H4 (cell line): ENCODE data around the gene TRIP10. TPM values are rescaled to one million over a fixed set of nuclear protein-coding genes. Genes with fewer than 3 reads are reported as not detected.
A peak's percentile ranks its signal among the peaks of the same experiment; 100 is the strongest.
"Not testable (repeated sequence)": the region's sequence is repeated elsewhere in the genome, so short reads cannot be mapped to it uniquely, and the experiment has no call there.

ENCODE experiments used
- DNase-seq: peaks from one replicate; pipeline ENCODE4 v3.0.0-alpha.2; 2015; ENCODE audit warnings: low spot score
- total RNA-seq: library from RNA; depleted of rRNA; stranded (reverse); fragments of >200 nt; shearing (Covaris generic); gene quantifications from 2 replicates; pipeline ENCODE4 v1.2.3, GENCODE V29; 2014

The TRIP10 gene
- total RNA-seq, 1 experiment from 2014 or later = 29.5 TPM

DNA sequence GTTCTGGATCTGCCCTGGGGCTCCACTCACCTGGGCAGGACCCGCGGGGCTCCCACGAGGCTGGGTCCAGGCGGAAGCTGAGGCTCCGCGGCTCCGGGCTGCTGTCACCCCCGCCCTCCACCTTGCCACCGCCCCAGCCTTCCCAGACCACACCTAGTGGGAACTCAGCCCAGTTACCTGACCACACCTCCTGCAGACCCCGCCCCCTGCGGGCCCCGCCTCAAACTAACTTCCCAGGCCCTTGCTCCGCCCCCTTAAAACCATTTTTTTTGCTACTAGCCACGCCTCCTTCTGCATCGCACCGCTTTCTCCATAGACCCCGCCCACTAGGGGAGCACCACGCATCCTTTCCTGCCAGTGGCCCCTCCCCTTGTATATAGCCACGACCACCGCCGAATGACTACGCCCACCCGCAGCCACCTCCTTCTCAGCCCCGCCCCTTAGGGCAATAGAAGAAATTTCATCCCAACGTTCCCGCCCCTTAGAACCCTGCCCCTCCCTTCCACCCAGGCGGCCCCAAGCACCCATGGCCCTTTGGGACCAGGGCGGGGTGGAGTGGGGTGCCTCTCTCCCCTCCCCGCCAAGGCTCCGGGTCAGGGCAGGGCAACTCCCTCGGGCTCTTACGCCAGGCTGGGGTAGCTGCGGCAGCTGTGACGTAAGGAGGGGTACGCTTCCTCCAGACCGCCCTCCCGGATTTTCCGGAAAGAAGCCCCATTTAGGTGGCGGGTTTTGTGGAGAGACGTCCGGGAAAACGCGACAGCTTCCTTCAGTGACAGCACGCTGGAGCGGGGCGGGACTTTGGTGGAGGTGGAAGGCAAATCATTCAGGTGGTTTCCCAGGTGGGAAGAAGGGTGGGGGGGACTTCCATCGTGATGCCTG is 28.1 kb downstream of the TRIP10 start, which contains the start of gene SH2D3A:
TSS of gene SH2D3A (minus strand) at position 79 of the 879 bp plus-strand sequence. CDS start 3,687 bp downstream, outside the sequence.
- DNase-seq = no peak

DNA sequence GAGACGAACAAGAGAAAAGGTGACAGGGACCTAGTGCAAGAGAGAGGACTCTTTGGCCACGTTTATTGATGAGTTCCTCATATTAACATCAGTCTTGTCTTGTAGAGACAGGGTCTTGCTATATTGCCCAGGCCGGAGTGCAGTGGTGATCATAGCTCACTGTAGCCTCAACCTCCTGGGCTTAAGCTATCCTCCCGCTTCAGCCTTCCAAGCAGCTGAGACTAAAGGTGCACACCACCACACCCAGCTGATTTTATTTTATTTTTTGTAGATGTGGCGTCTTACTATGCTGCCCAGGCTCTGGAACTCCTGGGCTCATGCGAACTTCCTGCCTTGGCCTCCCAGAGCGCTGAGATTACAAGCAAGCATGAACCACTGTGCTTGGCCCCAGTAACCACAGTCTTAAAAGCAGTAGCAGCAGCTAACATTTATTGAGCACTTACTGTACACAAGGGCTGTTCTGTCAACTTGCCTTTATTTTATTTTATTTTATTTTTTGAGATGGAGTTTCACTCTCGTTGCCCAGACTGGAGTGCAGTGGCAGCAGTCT is 28.8 kb downstream of the TRIP10 start:
- DNase-seq = no peak

DNA sequence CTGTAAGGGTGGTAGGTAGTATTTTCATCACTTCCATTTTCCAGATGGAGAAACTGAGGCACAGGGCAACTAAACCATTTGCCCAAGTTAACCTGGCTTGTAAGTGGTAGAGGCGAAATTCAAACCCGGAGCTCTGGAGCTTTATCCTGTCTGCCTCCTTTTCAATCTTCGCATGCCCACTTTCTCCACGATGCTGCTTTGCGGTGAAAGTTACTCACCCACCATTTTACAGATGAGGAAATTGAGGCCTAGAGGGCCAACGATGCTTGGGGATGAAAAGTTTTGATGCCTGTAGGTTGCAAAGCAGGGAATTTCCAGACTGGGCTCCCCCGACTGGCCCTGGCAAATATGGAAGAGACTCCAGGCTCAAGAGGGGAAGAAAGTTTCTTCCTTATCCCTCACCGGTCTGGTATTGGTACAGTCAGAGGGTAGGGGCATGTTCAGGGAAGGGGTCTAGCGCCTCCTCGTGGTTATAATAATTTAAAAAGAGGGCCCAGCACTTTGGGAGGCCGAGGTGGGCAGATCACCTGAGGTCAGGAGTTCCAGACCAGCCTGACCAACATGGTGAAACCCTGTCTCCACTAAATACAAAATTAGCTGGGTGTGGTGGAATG is 29.6 kb downstream of the TRIP10 start:
- DNase-seq = peak; percentile 38

DNA sequence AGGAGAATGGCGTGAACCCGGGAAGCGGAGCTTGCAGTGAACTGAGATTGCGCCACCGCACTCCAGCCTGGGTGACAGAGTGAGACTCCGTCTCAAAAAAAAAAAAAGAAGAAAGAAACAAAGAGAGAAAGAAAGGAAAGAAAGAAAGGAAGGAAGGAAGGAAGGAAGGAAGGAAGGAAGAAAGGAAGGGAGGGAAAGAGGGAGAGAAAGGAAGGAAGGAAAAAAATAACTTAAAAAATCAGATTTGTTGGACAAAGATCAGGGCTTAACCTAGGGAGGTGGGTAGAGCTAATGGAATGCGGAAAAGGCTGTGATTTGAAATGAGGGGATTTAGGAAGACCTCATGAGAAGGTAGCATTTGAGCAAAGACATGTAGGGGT is 32.2 kb downstream of the TRIP10 start:
- not testable (repeated sequence) for DNase-seq

DNA sequence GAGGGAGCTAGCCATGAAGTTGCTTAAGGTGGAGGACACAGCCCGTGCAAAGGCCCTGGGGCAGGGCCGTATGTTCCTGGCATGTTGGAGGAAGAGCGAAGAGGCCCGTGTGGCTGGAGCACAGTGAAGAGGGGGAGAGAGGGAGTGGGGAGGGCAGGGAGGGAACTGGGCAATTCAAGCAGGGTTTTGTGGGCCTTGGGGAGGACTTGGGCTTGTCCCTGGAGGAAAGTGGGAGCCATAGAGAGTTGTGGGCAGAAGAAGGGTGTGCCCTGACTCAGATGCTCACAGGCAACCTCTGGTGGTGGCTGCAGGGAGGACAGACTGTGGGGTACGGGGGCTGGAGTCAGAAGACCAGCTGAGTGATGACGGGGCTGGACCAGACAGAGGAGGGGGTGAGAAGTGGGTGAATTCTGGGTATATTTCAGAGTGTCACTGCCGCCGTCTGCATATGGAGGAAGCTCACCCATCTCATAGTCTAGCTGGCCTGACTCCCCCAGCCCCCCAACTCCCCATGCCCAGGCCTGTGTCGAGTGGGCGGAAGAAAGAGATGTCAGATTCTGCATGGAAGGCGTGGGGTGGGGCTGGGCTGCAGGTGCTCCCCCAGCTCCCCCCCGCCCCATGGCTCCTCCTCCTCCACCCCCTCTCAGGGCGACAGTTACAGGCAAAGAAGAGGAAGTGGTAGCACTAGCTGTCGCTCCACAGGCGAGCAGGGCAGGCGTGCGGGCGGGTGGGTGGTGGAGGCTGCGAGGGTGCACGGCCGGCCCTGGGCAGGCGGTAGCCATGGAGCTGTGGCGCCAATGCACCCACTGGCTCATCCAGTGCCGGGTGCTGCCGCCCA is 32.8 kb downstream of the TRIP10 start, which contains the start of gene VAV1:
TSS of gene VAV1 (plus strand) at position 681 of the 838 bp plus-strand sequence. CDS start at position 781, 100 bp downstream.
- no peak for DNase-seq

DNA sequence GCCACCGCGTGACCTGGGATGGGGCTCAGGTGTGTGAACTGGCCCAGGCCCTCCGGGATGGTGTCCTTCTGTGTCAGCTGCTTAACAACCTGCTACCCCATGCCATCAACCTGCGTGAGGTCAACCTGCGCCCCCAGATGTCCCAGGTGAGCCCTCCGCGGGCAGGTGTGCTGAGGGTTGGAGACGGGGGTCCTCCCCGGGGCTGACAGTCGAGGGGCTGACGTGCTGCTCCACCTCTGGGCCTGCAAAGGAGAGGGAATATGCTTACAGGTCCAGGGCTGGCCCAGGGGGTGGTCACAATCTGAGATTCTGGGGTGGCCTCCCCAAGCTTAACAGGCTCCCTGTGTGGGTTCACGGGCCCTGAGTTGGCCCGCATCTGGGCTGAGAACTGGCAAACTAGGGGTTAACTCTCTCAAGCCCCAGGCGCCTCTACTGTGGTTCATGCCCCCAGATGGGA is 33.4 kb downstream of the TRIP10 start:
- DNase-seq = no peak

DNA sequence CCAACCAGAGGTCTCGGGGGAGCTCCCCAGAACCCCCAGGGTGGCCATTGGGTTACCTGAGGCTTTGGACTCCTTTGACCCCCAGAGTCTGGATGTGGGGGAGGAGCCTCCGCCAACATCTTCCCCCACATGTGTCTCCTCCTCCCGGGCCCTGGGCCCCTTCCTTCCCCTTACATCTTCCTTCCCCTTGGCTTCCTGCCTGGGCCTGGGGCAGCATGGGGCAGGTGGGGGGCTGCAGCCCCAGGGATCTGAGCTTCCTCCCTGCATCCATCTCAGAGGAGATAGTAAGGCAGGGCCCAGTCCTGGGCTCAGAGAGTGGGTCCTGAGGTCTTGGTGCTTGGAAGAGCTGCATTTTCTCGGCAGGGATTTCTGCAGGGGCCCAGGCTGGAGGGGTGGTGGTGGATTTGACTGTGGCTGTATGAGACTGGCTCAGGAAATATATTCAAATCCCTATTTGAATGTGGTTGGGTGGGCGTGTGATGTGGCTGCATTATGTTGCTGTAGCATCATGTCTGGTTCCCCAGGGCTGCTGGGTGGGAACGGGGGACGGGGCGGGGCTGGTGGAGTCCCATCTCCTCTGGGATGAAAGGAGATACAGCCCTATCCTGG is 33.9 kb downstream of the TRIP10 start:
- DNase-seq = no peak

DNA sequence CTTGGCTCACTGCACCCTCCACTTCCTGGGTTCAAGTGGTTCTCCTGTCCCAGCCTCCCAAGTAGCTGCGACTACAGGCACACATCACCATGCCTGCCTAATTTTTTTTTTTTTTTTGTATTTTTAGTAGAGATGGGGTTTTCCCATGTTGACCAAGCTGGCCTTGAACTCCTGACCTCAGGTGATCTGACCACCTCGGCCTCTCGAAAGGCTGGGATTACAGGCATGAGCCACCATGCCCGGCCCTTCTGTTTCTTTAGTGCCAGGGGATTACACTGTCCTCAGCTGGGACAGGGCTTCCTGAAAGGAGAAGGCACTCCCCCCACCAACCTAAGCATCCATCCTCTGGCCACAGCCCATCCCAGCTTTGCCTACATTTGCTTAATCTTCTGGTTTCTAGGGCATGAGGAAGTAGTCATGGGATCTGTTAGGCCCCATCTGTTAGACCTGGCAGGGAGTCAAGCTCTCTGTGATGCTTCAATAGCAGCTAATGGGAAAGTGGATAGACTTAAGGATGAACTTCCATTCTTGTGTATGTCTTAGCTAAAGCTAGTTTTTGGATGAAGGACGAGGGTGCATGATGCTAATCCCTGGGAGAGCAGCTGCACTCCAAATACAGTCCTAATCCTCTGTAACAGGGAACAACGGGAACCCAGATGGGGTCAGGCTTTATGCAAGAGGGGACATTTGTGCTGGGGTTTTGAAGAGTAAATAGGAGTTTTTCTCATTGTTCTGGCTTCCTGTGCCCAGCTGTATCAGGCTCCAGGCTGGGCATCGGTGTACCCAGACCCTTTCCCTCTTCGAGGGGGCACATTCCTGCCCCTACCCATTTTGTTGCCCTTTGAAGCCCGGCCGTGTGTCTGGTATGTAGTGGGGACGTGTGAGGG is 35.6 kb downstream of the TRIP10 start:
- DNase-seq = peak; percentile 48

DNA sequence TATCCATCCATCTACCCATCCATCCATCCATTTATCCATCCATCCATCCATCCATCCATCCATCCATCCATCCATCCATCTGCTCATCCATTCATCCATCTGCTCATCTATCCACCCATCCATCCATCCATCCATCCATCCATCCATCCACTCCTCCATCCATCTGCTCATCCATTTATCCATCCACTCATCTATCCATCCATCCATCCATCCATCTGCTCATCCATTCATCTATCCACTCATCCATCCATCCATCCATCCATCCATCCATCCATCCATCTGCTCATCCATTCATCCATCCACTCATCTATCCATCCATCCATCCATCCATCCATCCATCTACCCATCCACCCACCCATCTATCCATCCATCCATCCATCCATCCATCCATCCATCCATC is 36.6 kb downstream of the TRIP10 start:
- DNase-seq = not testable (repeated sequence)

DNA sequence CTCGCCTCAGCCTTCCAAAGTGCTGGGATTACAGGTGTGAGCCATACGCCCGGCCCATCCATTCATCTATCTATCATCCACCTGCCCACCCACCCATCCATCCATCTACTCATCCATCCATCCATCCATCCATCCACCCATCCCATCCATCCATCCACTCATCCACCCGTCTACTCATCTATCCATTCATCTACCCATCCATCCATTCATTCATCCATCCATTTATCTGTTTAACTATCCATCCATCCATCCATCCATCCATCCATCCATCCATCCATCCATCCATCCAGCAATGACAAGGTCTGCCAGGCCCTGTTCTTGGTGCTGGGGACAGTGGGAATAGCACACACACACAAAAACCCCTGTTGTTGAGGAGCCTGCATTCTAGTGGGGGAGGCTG is 37.5 kb downstream of the TRIP10 start:
- DNase-seq = no peak

DNA sequence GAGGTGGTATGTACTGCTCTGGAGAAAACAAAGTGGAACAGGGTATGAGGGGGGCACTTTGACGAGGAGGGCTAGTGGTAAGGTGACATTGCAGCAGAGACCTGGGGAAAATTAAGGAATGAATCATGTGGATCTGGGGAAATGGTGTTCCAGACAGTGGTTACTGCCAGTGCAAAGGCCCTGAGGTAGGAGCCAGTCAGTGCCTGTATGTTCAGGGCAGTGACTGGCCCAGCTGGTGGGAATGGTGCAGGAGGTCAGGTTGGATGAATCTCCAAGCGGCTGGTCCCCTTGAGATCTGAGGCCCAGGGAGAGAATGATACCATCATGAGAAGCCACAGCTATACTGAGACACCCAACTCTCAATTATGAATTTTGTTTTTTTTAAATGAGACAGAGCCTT is 38.0 kb downstream of the TRIP10 start:
- DNase-seq = no peak

DNA sequence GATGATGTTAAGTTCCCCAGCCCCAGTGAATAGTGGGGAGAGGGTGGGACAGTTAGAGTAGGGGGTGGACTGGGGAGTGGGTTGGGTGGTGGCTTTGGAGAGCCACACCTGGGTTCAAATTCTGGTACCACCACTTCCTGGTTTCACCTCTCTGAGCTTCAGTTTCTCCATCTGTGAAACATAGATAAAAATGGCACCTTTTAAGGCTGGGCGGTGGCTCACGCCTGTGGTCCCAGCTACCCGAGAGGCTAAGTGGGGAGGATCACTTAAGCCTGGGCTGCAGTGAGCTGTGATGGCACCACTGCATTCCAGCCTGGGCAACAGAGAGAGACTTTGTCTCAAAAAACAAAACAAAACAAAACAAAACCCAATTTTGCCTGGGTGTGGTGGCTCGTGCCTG is 38.9 kb downstream of the TRIP10 start:
- DNase-seq = no peak

DNA sequence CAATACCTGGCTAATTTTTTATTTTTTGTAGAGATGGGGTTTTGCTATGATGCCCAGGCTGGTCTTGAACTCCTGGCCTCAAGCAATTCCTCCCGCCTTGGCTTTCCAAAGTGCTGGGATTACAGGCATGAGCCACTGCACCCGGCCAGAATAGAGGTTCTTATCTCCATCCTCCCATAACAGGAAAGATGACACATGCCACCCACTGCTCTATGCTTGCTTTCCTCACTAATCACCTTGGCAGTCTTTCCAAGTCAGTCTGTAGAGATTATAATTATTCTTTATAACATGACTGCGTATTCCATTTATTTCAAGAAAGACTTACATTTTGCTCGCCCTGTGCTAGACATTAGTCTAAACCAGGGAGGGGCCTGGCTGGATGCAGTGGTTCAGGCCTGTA is 39.7 kb downstream of the TRIP10 start:
- no peak for DNase-seq

DNA sequence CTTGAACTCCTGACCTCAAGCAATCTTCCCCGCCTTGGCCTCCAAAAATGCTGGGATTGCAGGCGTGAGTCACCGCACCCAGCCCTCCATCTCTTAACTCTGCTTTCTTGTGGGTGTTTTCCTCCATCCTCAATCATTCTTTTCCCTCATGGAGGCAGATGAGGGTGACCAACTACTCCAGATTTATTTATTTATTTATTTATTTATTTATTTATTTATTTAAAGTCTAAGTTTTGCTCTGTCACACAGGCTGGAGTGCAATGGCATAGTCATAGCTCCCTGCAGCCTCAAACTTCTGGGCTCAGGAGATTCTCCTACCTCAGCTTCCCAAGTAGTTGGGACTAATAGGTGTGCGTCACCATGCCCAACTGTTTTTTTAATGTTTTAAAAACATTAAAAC is 47.9 kb downstream of the TRIP10 start:
- no peak for DNase-seq

DNA sequence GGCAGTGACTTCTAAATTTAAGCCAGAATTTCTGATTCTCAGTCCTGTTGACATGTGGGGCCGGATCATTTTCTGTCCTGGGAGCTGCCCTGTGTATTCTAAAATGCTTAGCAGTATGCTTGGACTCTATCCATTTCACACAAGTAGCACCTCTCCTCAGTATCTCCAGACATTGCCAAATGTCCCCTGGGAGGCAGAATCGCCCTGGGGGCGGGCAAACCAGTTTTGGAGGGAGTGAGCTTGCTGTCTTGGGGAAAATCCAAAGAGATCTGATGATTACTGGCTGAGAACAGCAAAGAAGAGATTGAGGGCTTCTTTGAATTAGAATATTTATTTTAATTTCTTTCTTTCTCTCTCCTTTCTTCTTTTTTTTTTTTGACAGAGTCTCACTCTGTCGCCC is 49.4 kb downstream of the TRIP10 start:
- DNase-seq = no peak

DNA sequence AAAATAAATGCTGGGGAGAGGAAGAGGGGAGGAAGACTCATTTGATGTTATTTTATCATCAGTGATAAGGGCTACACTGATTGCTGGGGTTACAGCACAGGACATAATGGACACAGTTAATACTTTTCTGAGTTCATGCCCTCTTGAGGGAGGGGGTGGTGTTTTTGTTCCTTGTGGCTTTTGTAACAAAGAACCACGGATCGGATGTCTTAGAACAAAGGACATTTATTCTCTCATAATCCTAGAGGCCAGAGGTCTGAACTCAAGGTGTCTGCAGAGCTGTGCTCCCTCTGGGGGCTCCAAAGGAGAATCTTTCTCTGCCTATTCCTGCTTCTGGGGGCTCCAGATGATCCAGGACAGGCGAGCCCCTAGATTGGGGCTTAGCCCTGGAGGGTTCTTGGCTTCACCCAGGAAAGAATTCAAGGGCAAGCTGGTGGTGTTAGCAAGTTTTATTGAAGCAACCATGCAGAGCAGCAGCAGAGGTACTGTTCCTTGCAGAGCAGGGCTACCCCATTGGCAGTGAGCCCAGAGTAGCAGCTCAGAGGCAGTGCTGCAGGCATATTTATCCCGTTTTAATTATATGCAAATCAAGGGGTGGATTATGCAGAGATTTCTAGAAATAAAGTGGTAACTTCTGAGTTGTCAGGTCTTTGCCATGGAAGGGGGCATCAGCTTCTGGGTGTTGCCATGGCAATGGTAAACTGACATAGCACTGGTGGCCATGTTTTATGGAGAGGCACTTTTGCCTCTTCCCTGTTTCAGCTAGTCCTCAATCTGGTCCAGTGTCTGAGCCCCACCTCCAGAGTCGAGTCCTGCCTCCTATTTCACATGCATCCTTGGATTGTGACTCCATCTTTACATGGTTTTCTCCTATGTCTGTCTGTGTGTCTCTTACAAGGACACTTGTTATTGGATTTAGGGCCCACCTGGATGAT is 51.0 kb downstream of the TRIP10 start:
- DNase-seq = no peak

DNA sequence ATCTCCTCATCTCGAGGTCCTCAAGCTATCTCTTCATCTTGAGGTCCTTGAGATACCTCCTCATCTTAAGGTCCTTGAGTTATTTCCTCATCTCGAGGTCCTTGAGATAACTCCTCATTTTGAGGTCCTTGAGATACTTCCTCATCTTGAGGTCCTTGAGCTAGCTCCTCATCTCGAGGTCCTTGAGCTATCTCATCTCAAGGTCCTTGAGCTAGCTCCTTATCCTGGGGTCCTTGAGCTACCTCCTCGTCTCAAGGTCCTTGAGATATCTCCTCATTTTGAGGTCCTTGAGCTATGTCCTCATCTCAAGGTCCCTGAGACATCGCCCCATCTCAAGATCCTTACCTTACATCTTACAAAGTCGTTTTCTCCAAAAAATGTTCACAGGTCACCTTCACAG is 51.8 kb downstream of the TRIP10 start:
- no peak for DNase-seq

DNA sequence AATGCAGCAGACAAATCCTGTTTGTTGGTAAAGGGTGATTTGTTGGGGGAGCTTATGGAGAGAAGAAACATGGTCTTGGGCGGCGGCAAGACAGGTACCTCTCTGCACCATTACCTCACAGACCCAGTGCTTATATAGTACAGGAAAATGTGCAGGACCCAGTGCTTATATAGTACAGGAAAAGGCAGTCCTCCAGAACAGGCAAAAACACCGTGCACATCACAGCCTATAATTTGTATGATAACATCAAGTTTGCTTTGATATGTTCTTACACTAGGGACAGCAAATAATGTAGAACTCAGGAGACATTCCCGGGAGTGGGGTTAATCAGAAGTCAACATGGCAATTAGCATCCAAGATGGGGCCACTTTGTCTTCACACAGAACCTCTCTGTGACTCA is 53.9 kb downstream of the TRIP10 start:
- DNase-seq = no peak

DNA sequence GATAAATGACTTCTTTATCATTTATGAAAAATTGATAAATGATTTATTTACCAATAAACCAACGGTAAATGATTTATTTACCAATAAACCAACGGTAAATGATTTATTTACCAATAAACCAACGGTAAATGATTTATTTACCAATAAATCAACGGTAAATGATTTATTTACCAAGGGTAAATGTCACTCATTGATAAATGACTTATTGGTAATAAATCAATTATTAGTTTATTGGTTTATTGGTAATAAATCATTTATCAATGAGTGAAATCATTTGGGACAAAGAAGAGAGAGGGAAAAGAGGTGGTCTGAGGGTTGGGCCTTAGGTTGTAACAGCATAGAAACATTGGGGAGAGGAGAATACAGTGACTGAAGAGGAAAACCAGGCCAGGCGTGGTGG is 54.5 kb downstream of the TRIP10 start:
- no peak for DNase-seq
